Muscle of back (tissue), 11 donors: ENCODE data around the gene ANO10. TPM values are rescaled to one million over a fixed set of nuclear protein-coding genes. Genes with fewer than 3 reads are reported as not detected.
"Not testable (repeated sequence)": the region's sequence is repeated elsewhere in the genome, so short reads cannot be mapped to it uniquely, and the experiment has no call there.

Source experiments
- DNase-seq, 3 donors: peaks; one replicate each; pipeline versions ENCODE4 v3.0.0 to v3.0.0-alpha.2; 2013
- polyA plus RNA-seq, 10 donors: library from polyadenylated mRNA; unstranded; fragments of 120-200 nt; gene quantifications; one replicate each; pipeline ENCODE4 v1.2.1, GENCODE V29; 2013; ENCODE audit not compliant: insufficient read length in 10 of 10

Gene ANO10
- polyA plus RNA-seq, 10 donors, result 15.1 to 22.1 (median 17.9) TPM

- DNase-seq, result no peak
Measured at GRCh38 chr3:43583481-43583880, 38.3 kb downstream of the ANO10 start.

GRCh38 chr3:43582866-43583265 lies 38.9 kb downstream of the ANO10 start:
- DNase-seq, result no peak

GRCh38 chr3:43581343-43581742 lies 40.5 kb downstream of the ANO10 start:
- peak in 1 of 3 donors; percentile 23 for DNase-seq

- DNase-seq, result no peak
Measured at GRCh38 chr3:43580181-43580580, 41.6 kb downstream of the ANO10 start.

GRCh38 chr3:43573576-43573975 lies 48.2 kb downstream of the ANO10 start:
- DNase-seq, result no peak

GRCh38 chr3:43565661-43566341 lies 56.0 kb downstream of the ANO10 start:
- not testable (repeated sequence) for DNase-seq

GRCh38 chr3:43559961-43560360 lies 61.9 kb downstream of the ANO10 start:
- DNase-seq, result no peak

- no peak for DNase-seq
Measured at GRCh38 chr3:43558171-43558570, 63.6 kb downstream of the ANO10 start.

- DNase-seq, result no peak
Measured at GRCh38 chr3:43549626-43550290, 72.1 kb downstream of the ANO10 start.

- peak; percentile 35 to 64 (median 40) for DNase-seq
Measured at GRCh38 chr3:43544277-43544676, 77.5 kb downstream of the ANO10 start.

- no peak for DNase-seq
Measured at GRCh38 chr3:43542328-43543043, 79.3 kb downstream of the ANO10 start.

- DNase-seq, result no peak
Measured at GRCh38 chr3:43540624-43541023, 81.2 kb downstream of the ANO10 start.

- DNase-seq, result no peak
Measured at GRCh38 chr3:43539321-43539720, 82.5 kb downstream of the ANO10 start.

- DNase-seq, result no peak
Measured at GRCh38 chr3:43537225-43537624, 84.6 kb downstream of the ANO10 start.

GRCh38 chr3:43534675-43535074 lies 87.1 kb downstream of the ANO10 start:
- no peak for DNase-seq

- DNase-seq, result no peak
Measured at GRCh38 chr3:43533009-43533408, 88.8 kb downstream of the ANO10 start.

- no peak for DNase-seq
Measured at GRCh38 chr3:43531835-43532234, 90.0 kb downstream of the ANO10 start.

GRCh38 chr3:43528498-43529099 lies 93.2 kb downstream of the ANO10 start:
- DNase-seq, result no peak

- DNase-seq, result no peak
Measured at GRCh38 chr3:43526956-43527355, 94.9 kb downstream of the ANO10 start.

GRCh38 chr3:43525941-43526607 lies 95.7 kb downstream of the ANO10 start:
- no peak for DNase-seq

GRCh38 chr3:43525386-43525785 lies 96.4 kb downstream of the ANO10 start:
- DNase-seq, result no peak
